ENCODE results near the gene UBL3.

UBL3 gene

DNA sequence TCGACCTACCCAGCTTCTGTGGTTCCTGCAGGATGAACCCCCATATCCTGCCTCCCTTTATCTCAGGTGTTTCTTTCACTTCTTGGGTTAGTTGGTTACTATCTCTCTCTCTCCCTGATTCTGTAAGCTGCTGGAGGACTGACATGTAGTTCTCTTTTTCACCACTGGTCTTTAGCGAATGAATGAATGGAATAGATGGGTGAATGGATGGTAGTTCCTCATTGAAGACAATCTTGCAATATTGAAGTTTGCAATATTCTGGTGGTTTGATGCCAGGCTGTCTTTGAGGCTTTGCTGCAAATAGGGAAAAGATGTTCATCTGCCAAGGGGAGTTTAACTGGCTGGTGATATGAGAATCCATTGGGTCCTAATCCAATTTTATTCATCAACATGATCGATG lies 120.2 kb downstream of the UBL3 start:
- DNase-seq (ENCODE audit: low read depth): no peak
- H3K4me3 ChIP-seq (ENCODE audit: low read depth, low read length): no peak overlapping the region
- TF ChIP-seq, protein P1, sequence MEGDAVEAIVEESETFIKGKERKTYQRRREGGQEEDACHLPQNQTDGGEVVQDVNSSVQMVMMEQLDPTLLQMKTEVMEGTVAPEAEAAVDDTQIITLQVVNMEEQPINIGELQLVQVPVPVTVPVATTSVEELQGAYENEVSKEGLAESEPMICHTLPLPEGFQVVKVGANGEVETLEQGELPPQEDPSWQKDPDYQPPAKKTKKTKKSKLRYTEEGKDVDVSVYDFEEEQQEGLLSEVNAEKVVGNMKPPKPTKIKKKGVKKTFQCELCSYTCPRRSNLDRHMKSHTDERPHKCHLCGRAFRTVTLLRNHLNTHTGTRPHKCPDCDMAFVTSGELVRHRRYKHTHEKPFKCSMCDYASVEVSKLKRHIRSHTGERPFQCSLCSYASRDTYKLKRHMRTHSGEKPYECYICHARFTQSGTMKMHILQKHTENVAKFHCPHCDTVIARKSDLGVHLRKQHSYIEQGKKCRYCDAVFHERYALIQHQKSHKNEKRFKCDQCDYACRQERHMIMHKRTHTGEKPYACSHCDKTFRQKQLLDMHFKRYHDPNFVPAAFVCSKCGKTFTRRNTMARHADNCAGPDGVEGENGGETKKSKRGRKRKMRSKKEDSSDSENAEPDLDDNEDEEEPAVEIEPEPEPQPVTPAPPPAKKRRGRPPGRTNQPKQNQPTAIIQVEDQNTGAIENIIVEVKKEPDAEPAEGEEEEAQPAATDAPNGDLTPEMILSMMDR (conservative IDR thresholded peaks at IDR 0.05; ENCODE audit: low read depth, low read length): no peak

DNA sequence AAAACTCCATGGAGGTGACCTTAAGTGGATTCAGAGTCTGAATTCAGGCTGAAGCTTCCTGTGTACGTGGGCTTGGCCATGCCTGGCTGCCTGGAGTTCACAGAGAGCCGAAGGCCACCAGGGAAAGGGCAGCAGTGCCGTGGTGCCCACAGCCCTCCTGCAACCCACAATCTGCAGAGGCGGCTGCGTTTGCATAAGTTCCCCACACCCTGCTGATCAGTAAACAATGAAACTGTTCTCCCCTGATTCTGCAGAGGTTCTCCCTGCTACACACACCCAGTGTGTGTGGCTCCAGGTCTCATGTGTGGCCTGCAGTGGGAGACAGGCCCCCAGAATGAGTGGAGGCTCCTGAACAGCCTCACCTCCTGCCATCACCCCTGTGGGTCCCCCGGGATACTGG lies 128.0 kb downstream of the UBL3 start:
- DNase-seq (ENCODE audit: low read depth): no peak
- TF ChIP-seq, protein P1 (conservative IDR thresholded peaks at IDR 0.05; ENCODE audit: low read depth, low read length): no peak
- H3K4me3 ChIP-seq (ENCODE audit: low read depth, low read length): no peak overlapping the region

DNA sequence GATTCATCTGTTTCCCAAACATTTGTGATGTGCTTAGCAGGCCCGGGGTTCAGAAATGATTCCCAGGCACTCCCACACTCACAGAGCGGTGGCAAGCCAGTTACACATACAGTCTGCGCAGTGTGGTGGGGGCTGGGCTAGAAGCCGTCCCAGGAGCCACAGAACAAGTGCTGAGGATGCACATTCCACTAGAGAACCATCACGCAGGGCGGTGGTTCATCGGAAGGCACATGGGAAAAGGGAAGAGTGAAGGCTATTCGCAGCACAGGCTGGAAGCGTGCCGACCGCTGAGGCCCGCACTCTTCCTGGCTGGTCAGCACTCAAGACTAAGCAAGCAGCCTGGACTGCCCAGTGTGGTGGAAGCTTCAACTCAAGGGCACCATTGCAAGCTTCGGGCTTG lies 128.7 kb downstream of the UBL3 start:
- TF ChIP-seq, protein P1 (conservative IDR thresholded peaks at IDR 0.05; ENCODE audit: low read depth, low read length): no peak
- no peak overlapping the region for H3K4me3 ChIP-seq (ENCODE audit: low read depth, low read length)
- no peak for DNase-seq (ENCODE audit: low read depth)

DNA sequence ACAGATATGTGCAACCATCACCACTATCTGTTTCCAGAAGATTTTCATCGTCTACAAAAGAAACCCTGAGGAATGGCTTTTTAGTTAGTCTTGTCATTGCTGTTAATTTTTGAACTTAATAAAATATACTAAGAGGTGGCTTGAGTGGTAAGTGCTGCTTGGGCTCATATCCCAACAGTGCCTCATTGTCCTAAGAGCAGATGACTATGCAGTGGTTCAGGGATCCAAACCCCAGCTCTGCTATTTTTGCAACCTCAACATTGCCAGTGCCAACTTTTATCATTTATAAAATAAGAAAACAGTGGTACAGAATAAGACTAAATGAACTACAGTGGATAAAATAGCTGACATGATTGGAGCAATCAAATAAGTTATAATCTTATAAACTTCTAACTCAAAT lies 131.7 kb downstream of the UBL3 start:
- no peak for DNase-seq (ENCODE audit: low read depth)
- H3K4me3 ChIP-seq (ENCODE audit: low read depth, low read length): no peak overlapping the region
- TF ChIP-seq, protein P1 (conservative IDR thresholded peaks at IDR 0.05; ENCODE audit: low read depth, low read length): no peak

DNA sequence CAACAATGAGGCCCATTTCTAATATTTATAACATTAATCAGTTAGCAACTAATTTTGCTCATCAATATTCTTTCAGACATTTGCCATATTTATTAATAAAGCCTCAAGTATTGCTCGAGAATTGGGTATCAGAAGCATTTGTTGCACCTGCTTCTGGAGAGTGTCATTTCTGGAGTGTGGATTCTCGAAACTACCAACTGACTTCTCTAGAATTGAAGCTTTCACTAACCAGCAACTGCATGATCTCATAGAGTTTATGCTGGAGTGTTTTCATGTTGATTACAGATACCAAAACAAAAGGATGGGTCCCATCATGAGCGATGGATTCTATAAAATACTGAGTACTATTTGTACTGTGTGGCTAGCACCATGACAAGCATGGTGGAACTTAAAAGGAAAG lies 133.9 kb downstream of the UBL3 start:
- no peak for DNase-seq (ENCODE audit: low read depth)
- TF ChIP-seq, protein P1 (conservative IDR thresholded peaks at IDR 0.05; ENCODE audit: low read depth, low read length): no peak
- no peak overlapping the region for H3K4me3 ChIP-seq (ENCODE audit: low read depth, low read length)

Data from choroid plexus epithelial cell (primary cell).